SK-N-MC (cell line): ENCODE measurements around the gene FAF2.

Source experiments
- DNase-seq: peaks from one replicate; pipeline ENCODE4 v3.0.0-alpha.2; 2011; ENCODE audit warnings: low read depth, low spot score
- H3K27ac ChIP-seq: fragments of 200-600 bp; sonication (generic); 2 replicates; pipeline ENCODE4 v1.5.1; 2016; ENCODE audit warnings: mixed run types
- H3K36me3 ChIP-seq: fragments of 200-600 bp; sonication (generic); 2 replicates; pipeline ENCODE4 v1.6.1; 2017; ENCODE audit warnings: antibody characterized with exemption, low read length, mixed read lengths; ENCODE audit not compliant: insufficient read depth
- H3K4me3 ChIP-seq: fragments of 200-600 bp; sonication (generic); 2 replicates; pipeline ENCODE4 v1.5.1; 2016
- H3K9ac ChIP-seq: fragments of 200-600 bp; sonication (generic); 2 replicates; pipeline ENCODE4 v1.8.0; 2017; ENCODE audit warnings: mixed run types, mixed read lengths; ENCODE audit not compliant: insufficient read length
- H3K9me3 ChIP-seq: fragments of 200-600 bp; sonication (generic); 2 replicates; pipeline ENCODE4 v1.6.1; 2017; ENCODE audit warnings: low read depth, mild to moderate bottlenecking, antibody characterized with exemption, low read length, moderate library complexity, mixed read lengths
- EZH2 ChIP-seq: fragments of 200-600 bp; sonication (generic); IDR thresholded peaks from one replicate; pipeline ENCODE4 v1.6.1; 2017; ENCODE audit warnings: antibody characterized with exemption
- FOXP2 ChIP-seq: optimal IDR thresholded peaks from 2 replicates; pipeline ENCODE3; 2011; ENCODE audit warnings: mild to moderate bottlenecking, moderate library complexity; ENCODE audit not compliant: insufficient read depth; ENCODE audit errors: extremely low read length, control extremely low read depth
- POLR2AphosphoS5 ChIP-seq: IDR thresholded peaks from 2 replicates; pipeline ENCODE4 v1.6.1; 2012; ENCODE audit warnings: mild to moderate bottlenecking, low read depth, low read length, borderline replicate concordance

Gene FAF2

GRCh38 chr5:176531902-176532493 lies 83.8 kb downstream of the FAF2 start:
- TF ChIP-seq FOXP2 (no peak), POLR2AphosphoS5 (no peak)
- Histone ChIP-seq H3K9me3 (no peaks in the 10 kb centered on the region), H3K36me3 (peaks cover 64% of the 10 kb centered on the region), H3K9ac (no peak overlapping the region), H3K27ac (no peak overlapping the region), H3K4me3 (no peak overlapping the region)
- no peak for DNase-seq

GRCh38 chr5:176532795-176533194 lies 84.6 kb downstream of the FAF2 start:
- no peaks in the 10 kb centered on the region for H3K9me3 ChIP-seq
- peak overlapping the region; percentile 99 for H3K4me3 ChIP-seq
- DNase-seq = no peak
- peaks cover 60% of the 10 kb centered on the region for H3K36me3 ChIP-seq
- H3K27ac ChIP-seq = no peak overlapping the region
- TF ChIP-seq EZH2 (no peak), FOXP2 (no peak), POLR2AphosphoS5 (no peak)
- no peak overlapping the region for H3K9ac ChIP-seq

- Histone ChIP-seq H3K4me3 (peak overlapping the region; percentile 99), H3K27ac (peak overlapping the region; percentile 39; the same call in 1 of the 2 replicates), H3K9me3 (no peaks in the 10 kb centered on the region), H3K36me3 (peaks cover 54% of the 10 kb centered on the region), H3K9ac (no peak overlapping the region)
- TF ChIP-seq POLR2AphosphoS5 (peak; percentile 13; the same call in 1 of the 2 replicates), EZH2 (no peak)
- DNase-seq = peak; percentile 58
These were observed 85.2 kb downstream of the FAF2 start for GRCh38 chr5:176533390-176533789.

GRCh38 chr5:176533894-176534611 lies 85.9 kb downstream of the FAF2 start:
- Histone ChIP-seq H3K36me3 (peaks cover 47% of the 10 kb centered on the region), H3K9ac (peak overlapping the region; percentile 99), H3K9me3 (no peaks in the 10 kb centered on the region), H3K27ac (peak overlapping the region; percentile 39; the same call in 1 of the 2 replicates), H3K4me3 (peak overlapping the region; percentile 99)
- no peak for TF ChIP-seq FOXP2
- TF ChIP-seq EZH2 = no peak
- TF ChIP-seq POLR2AphosphoS5 = no peak
- DNase-seq = no peak

- Histone ChIP-seq H3K4me3 (peak overlapping the region; percentile 99), H3K9ac (peak overlapping the region; percentile 99), H3K9me3 (no peaks in the 10 kb centered on the region), H3K27ac (peak overlapping the region; percentile 39; the same call in 1 of the 2 replicates), H3K36me3 (peaks cover 41% of the 10 kb centered on the region)
- no peak for DNase-seq
- TF ChIP-seq POLR2AphosphoS5 = no peak
- no peak for TF ChIP-seq FOXP2
- no peak for TF ChIP-seq EZH2
These were observed 86.5 kb downstream of the FAF2 start for GRCh38 chr5:176534640-176535039.

GRCh38 chr5:176535101-176535663 lies 87.0 kb downstream of the FAF2 start:
- TF ChIP-seq POLR2AphosphoS5 (0 out of 2 replicates have a peak, but pooled peaks have one; percentile 4), EZH2 (no peak)
- Histone ChIP-seq H3K9ac (peak overlapping the region; percentile 99), H3K27ac (peak overlapping the region; percentile 94), H3K9me3 (no peaks in the 10 kb centered on the region), H3K4me3 (peak overlapping the region; percentile 99), H3K36me3 (peaks cover 38% of the 10 kb centered on the region)
- DNase-seq = no peak

- H3K36me3 ChIP-seq = peaks cover 33% of the 10 kb centered on the region
- peak overlapping the region; percentile 94 for H3K27ac ChIP-seq
- no peak for DNase-seq
- no peak for TF ChIP-seq POLR2AphosphoS5
- TF ChIP-seq EZH2 = no peak
- no peak for TF ChIP-seq FOXP2
- no peaks in the 10 kb centered on the region for H3K9me3 ChIP-seq
- peak overlapping the region; percentile 99 for H3K4me3 ChIP-seq
- H3K9ac ChIP-seq = peak overlapping the region; percentile 99
These were observed 87.5 kb downstream of the FAF2 start for GRCh38 chr5:176535664-176536131.

GRCh38 chr5:176536132-176536901 lies 88.1 kb downstream of the FAF2 start:
- H3K27ac ChIP-seq = peak overlapping the region; percentile 94
- no peak for DNase-seq
- peak overlapping the region; percentile 99 for H3K9ac ChIP-seq
- TF ChIP-seq POLR2AphosphoS5 = peak; percentile 64; the same call in 1 of the 2 replicates
- TF ChIP-seq EZH2 = no peak
- TF ChIP-seq FOXP2 = no peak
- peaks cover 27% of the 10 kb centered on the region for H3K36me3 ChIP-seq
- H3K4me3 ChIP-seq = peak overlapping the region; percentile 99
- H3K9me3 ChIP-seq = no peaks in the 10 kb centered on the region
